Hepatocyte (in vitro differentiated cells): Measurements from ENCODE around the gene TRIM29.

ENCODE experiments used
- EZH2 ChIP-seq: fragments of 200-600 bp; sonication (generic); IDR thresholded peaks from 2 replicates; pipeline ENCODE4 v1.6.1; 2016; ENCODE audit warnings: antibody characterized with exemption, mild to moderate bottlenecking, borderline replicate concordance
- TF ChIP-seq, protein P1 (sequence below): fragments of 200-600 bp; sonication (generic); IDR thresholded peaks from 2 replicates; pipeline ENCODE4 v1.5.1; 2016; ENCODE audit warnings: antibody characterized with exemption, mild to moderate bottlenecking; ENCODE audit not compliant: poor library complexity

DNA sequence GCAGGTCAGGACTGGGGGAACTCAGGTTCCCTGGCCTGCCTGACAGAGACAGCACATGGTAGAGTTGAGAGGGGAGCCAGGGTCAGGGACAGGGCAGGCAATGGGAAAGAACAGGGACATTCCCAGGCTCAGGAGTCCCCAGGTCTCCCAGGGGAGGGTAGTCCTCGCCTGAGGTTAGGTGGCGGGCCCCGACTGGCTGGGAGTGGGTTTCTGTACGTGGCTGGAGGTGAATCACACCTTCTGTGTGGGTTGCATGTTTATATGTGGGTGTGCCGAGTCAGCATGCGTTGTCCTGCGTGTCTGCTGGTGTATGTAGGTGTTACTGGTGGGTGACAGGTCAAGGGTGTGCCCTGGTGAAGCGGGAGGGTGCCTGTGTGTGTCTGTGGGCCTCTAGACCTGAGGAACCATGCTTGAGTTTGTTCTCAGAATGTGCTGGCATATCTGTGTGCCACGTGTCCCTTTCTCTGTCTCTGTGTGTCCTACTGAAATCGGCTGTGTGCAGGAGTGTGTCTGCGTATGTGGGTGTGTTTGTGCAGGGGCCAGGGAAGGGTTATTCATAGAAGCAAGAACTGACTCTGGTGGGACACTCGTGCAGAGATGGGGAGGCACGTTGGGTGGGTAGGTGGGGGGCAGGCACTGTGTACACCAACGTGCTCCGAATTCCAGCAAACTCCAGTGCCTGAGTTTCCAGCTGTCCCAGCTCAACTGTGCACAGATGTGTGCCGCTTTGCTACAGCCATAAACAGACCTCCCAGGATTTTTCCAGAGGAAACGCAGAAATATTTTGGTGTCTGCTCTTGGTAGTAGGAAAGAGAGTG is 49.1 kb upstream of the TRIM29 start:
- TF ChIP-seq, protein P1, sequence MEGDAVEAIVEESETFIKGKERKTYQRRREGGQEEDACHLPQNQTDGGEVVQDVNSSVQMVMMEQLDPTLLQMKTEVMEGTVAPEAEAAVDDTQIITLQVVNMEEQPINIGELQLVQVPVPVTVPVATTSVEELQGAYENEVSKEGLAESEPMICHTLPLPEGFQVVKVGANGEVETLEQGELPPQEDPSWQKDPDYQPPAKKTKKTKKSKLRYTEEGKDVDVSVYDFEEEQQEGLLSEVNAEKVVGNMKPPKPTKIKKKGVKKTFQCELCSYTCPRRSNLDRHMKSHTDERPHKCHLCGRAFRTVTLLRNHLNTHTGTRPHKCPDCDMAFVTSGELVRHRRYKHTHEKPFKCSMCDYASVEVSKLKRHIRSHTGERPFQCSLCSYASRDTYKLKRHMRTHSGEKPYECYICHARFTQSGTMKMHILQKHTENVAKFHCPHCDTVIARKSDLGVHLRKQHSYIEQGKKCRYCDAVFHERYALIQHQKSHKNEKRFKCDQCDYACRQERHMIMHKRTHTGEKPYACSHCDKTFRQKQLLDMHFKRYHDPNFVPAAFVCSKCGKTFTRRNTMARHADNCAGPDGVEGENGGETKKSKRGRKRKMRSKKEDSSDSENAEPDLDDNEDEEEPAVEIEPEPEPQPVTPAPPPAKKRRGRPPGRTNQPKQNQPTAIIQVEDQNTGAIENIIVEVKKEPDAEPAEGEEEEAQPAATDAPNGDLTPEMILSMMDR = no peak
- TF ChIP-seq EZH2 = no peak
